Measurements from ENCODE around the gene PHETA1. TPM values are rescaled to one million over a fixed set of nuclear protein-coding genes. Genes with fewer than 3 reads are reported as not detected.

PHETA1 gene
- total and polyA plus RNA-seq, 5 donors from 2014 or later: 0.34 to 2.4 (median 1.1) TPM

DNA sequence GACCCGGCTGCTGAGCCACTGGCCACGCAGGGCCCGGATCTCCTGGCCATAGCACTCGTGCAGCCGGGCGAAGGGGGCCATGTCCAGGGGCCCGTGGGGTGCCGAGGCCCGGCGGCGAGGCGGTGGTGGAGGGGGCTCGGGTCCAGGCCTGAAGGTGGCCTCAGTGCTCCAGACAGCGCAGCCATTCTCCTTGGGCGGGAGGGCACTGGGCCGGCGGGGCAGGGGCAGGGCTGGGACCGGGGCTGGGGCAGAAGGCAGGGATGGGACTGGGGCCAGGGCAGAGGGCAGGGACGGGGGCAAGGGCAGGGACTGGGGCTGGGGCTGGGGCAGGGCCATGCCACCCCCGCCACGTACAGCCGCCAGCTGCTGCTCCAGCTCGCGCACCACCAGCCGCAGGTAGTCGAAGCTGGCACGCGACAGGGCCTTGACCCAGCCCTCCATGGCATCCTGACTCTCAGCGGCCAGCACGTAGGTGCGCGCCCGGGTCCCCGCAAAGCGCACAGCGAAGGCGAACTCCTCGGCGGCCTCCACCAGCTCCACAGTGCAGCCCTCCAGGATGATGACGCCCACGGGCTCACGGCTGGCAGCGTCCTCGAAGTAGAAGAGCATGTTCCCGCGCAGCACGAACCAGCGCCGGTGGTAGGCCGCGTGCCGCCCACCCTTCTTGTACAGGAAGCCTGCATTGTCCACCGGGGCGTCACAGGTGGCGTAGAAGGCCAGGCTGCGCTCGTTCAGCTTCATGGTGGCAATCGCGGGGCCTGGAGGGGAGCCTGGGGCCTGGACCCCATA is 6.0 kb downstream of the PHETA1 start:
- Mint-ChIP-seq H3K9me3 (peaks cover 0 to 2% (median 0%) of the 10 kb centered on the region in 7 donors), H3K4me1 (peaks cover 0 to 27% (median 15%) of the 10 kb centered on the region in 4 donors), H3K27ac (no peak overlapping the region), H3K36me3 (peaks cover 5% of the 10 kb centered on the region), H3K27me3 (peaks cover 14% of the 10 kb centered on the region), H3K4me3 (no peak overlapping the region)
- Histone ChIP-seq H3K27ac (ENCODE audit: insufficient read depth, low read length, poor library complexity, severe bottlenecking) (no peak overlapping the region), H3K27me3 (ENCODE audit: control insufficient read depth, insufficient read depth, low read length) (peaks cover 5% of the 10 kb centered on the region), H3K4me3 (ENCODE audit: low read depth, low read length) (no peak overlapping the region), H3K36me3 (ENCODE audit: control insufficient read depth, insufficient read depth, low read length) (no peaks in the 10 kb centered on the region), H3K9me3 (ENCODE audit: control insufficient read depth in 2 of 2, low read length in 2 of 2) (no peaks in the 10 kb centered on the region), H3K4me1 (ENCODE audit: control insufficient read depth, insufficient read depth, low read length, poor library complexity, severe bottlenecking) (peaks cover 1% of the 10 kb centered on the region)
- no peak for ATAC-seq (ENCODE audit: low read depth in 2 of 2)
- no peak for DNase-seq

DNA sequence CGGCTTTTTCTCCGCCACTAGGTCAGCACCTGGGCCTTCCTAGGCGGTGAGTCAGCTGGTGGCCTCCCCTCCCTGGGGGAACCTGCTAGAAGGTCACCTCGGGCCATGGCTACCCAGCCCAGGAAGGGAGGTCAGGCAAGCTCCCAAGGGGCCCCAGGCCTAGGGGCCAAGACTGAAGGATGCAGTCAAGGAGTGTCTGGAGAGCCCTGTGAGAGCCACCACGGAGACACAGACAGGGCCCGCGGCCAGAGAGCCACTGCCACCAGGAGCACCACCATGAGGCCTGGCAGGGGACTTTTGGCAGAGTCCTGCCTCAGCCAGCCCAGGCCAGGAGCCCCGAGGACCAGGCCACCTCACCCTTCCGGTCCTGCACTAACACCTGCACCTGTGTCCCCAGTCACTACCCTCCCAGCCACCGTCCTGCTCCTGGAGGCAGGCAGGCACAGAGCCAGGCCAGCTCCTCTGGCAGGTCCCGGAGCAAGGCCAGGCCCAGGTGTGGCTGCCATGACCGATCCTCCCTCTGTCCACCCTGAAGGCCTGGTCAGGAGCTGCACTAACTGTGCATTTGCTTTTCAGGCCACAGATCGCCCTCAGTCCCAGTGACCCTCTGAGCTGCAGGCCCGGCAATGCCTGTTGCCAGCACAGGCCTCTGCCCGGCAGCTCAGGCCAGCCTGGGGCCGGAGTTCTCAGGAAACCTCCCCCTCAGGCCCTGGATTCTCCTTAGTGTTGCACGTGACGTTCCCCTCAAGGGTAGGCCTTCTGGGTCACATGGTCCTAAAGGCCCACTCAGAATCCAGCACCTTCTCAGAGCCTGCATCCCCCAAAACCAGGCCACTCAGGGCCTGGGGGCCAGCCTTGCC is 6.9 kb downstream of the PHETA1 start:
- Histone ChIP-seq H3K9me3 (ENCODE audit: control insufficient read depth in 2 of 2, low read length in 2 of 2) (no peaks in the 10 kb centered on the region), H3K36me3 (ENCODE audit: control insufficient read depth, insufficient read depth, low read length) (no peaks in the 10 kb centered on the region), H3K27ac (ENCODE audit: insufficient read depth, low read length, poor library complexity, severe bottlenecking) (no peak overlapping the region), H3K4me3 (ENCODE audit: low read depth, low read length) (no peak overlapping the region), H3K27me3 (ENCODE audit: control insufficient read depth, insufficient read depth, low read length) (peaks cover 5% of the 10 kb centered on the region), H3K4me1 (ENCODE audit: control insufficient read depth, insufficient read depth, low read length, poor library complexity, severe bottlenecking) (no peaks in the 10 kb centered on the region)
- DNase-seq (no peak), ATAC-seq (ENCODE audit: low read depth in 2 of 2) (no peak)
- Mint-ChIP-seq H3K27me3 (peaks cover 14% of the 10 kb centered on the region), H3K36me3 (peaks cover 5% of the 10 kb centered on the region), H3K27ac (no peak overlapping the region), H3K9me3 (peaks cover 0 to 2% (median 0%) of the 10 kb centered on the region in 7 donors), H3K4me1 (peaks cover 0 to 18% (median 12%) of the 10 kb centered on the region in 4 donors), H3K4me3 (no peak overlapping the region)

- DNase-seq (no peak), ATAC-seq (ENCODE audit: low read depth in 2 of 2) (no peak)
- peak overlapping the region in 1 of 3 donors; percentile 10 for H3K27ac Mint-ChIP-seq
- no peak overlapping the region for H3K4me3 Mint-ChIP-seq
- no peaks in the 10 kb centered on the region for H3K36me3 ChIP-seq (ENCODE audit: control insufficient read depth, insufficient read depth, low read length)
- H3K9me3 Mint-ChIP-seq: no peaks in the 10 kb centered on the region
- peaks cover 0 to 13% (median 6%) of the 10 kb centered on the region in 4 donors for H3K4me1 Mint-ChIP-seq
- no peak overlapping the region for H3K27ac ChIP-seq (ENCODE audit: insufficient read depth, low read length, poor library complexity, severe bottlenecking)
- H3K9me3 ChIP-seq (ENCODE audit: control insufficient read depth in 2 of 2, low read length in 2 of 2): no peaks in the 10 kb centered on the region
- H3K36me3 Mint-ChIP-seq: peaks cover 5% of the 10 kb centered on the region
- peaks cover 5% of the 10 kb centered on the region for H3K27me3 ChIP-seq (ENCODE audit: control insufficient read depth, insufficient read depth, low read length)
- H3K4me3 ChIP-seq (ENCODE audit: low read depth, low read length): no peak overlapping the region
- H3K27me3 Mint-ChIP-seq: peaks cover 14% of the 10 kb centered on the region
- H3K4me1 ChIP-seq (ENCODE audit: control insufficient read depth, insufficient read depth, low read length, poor library complexity, severe bottlenecking): no peaks in the 10 kb centered on the region
Observed at GRCh38 chr12:111361073-111361716, 7.7 kb downstream of the PHETA1 start.

- no peaks in the 10 kb centered on the region for H3K4me1 ChIP-seq (ENCODE audit: control insufficient read depth, insufficient read depth, low read length, poor library complexity, severe bottlenecking)
- H3K4me3 ChIP-seq (ENCODE audit: low read depth, low read length): no peak overlapping the region
- no peaks in the 10 kb centered on the region for H3K9me3 ChIP-seq (ENCODE audit: control insufficient read depth in 2 of 2, low read length in 2 of 2)
- peaks cover 12% of the 10 kb centered on the region for H3K27me3 Mint-ChIP-seq
- no peak overlapping the region for H3K4me3 Mint-ChIP-seq
- H3K9me3 Mint-ChIP-seq: no peaks in the 10 kb centered on the region
- H3K4me1 Mint-ChIP-seq: peaks cover 0 to 11% (median 2%) of the 10 kb centered on the region in 4 donors
- peaks cover 5% of the 10 kb centered on the region for H3K27me3 ChIP-seq (ENCODE audit: control insufficient read depth, insufficient read depth, low read length)
- peaks cover 5% of the 10 kb centered on the region for H3K36me3 Mint-ChIP-seq
- ATAC-seq (ENCODE audit: low read depth in 2 of 2) (no peak), DNase-seq (no peak)
- H3K36me3 ChIP-seq (ENCODE audit: control insufficient read depth, insufficient read depth, low read length): no peaks in the 10 kb centered on the region
- H3K27ac ChIP-seq (ENCODE audit: insufficient read depth, low read length, poor library complexity, severe bottlenecking): no peak overlapping the region
- peak overlapping the region in 1 of 3 donors; percentile 33 for H3K27ac Mint-ChIP-seq
Observed at GRCh38 chr12:111360325-111360930, 8.5 kb downstream of the PHETA1 start.

- Mint-ChIP-seq H3K9me3 (no peaks in the 10 kb centered on the region), H3K27me3 (peaks cover 8% of the 10 kb centered on the region), H3K36me3 (peaks cover 5% of the 10 kb centered on the region), H3K27ac (peak overlapping the region in 1 of 3 donors; percentile 4), H3K4me3 (no peak overlapping the region), H3K4me1 (peaks cover 0 to 8% (median 0%) of the 10 kb centered on the region in 4 donors)
- Histone ChIP-seq H3K27ac (ENCODE audit: insufficient read depth, low read length, poor library complexity, severe bottlenecking) (no peak overlapping the region), H3K4me3 (ENCODE audit: low read depth, low read length) (no peak overlapping the region), H3K27me3 (ENCODE audit: control insufficient read depth, insufficient read depth, low read length) (peaks cover 5% of the 10 kb centered on the region), H3K36me3 (ENCODE audit: control insufficient read depth, insufficient read depth, low read length) (no peaks in the 10 kb centered on the region), H3K9me3 (ENCODE audit: control insufficient read depth in 2 of 2, low read length in 2 of 2) (no peaks in the 10 kb centered on the region), H3K4me1 (ENCODE audit: control insufficient read depth, insufficient read depth, low read length, poor library complexity, severe bottlenecking) (no peaks in the 10 kb centered on the region)
- DNase-seq (no peak), ATAC-seq (ENCODE audit: low read depth in 2 of 2) (no peak)
Observed at GRCh38 chr12:111359914-111360276, 9.0 kb downstream of the PHETA1 start.

DNA sequence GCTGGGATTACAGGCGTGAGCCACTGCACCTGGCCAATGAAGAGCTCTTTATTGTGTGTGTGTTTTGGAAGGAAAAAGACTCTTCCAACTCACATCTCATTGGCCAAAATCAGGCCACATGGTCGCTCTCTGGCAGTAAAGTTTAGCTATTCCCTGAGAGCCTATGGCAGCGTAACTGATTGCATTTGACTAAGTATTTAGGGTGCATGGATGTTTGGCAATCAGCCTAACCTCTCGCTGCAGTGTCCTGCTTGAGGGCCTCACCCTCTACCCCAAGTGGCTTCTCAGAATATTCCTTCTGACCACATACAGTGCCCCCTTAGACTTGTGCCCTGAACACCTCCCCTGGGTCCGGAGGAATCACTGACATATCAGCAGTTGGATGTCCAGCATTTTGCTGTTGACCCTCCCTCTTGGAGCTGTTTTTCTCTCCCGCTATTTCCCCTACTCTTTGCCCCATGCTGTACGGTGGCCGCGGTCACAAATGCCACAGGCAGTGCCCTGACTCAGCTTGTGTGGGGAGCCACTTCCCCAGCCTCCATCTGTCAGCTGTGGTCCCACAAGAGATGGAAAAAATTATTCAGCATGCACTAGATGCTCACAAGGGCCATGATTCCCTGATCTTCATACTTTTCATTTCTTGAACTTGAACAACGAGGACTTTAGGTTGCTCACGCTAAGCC is 9.5 kb downstream of the PHETA1 start:
- Mint-ChIP-seq H3K27ac (no peak overlapping the region), H3K27me3 (peaks cover 8% of the 10 kb centered on the region), H3K9me3 (no peaks in the 10 kb centered on the region), H3K36me3 (peaks cover 5% of the 10 kb centered on the region), H3K4me3 (no peak overlapping the region), H3K4me1 (peaks cover 0 to 8% (median 0%) of the 10 kb centered on the region in 4 donors)
- Histone ChIP-seq H3K9me3 (ENCODE audit: control insufficient read depth in 2 of 2, low read length in 2 of 2) (no peaks in the 10 kb centered on the region), H3K27me3 (ENCODE audit: control insufficient read depth, insufficient read depth, low read length) (peaks cover 5% of the 10 kb centered on the region), H3K4me3 (ENCODE audit: low read depth, low read length) (no peak overlapping the region), H3K4me1 (ENCODE audit: control insufficient read depth, insufficient read depth, low read length, poor library complexity, severe bottlenecking) (no peaks in the 10 kb centered on the region), H3K27ac (ENCODE audit: insufficient read depth, low read length, poor library complexity, severe bottlenecking) (no peak overlapping the region), H3K36me3 (ENCODE audit: control insufficient read depth, insufficient read depth, low read length) (no peaks in the 10 kb centered on the region)
- ATAC-seq (ENCODE audit: low read depth in 2 of 2): no peak
- no peak for DNase-seq

Data from CD4-positive, CD25-positive, alpha-beta regulatory T cell (primary cell).